Measurements from ENCODE around the gene MFAP2. TPM values are rescaled to one million over a fixed set of nuclear protein-coding genes. Genes with fewer than 3 reads are reported as not detected.
"Not testable (repeated sequence)": the region's sequence is repeated elsewhere in the genome, so short reads cannot be mapped to it uniquely, and the experiment has no call there.

The MFAP2 gene
- total RNA-seq, 1 experiment from 2014 or later, result 22.7 TPM

GRCh38 chr1:16966282-16966681 lies 14.1 kb downstream of the MFAP2 start:
- intact Hi-C loops (cut with micrococcal nuclease; ENCODE audit: unreplicated experiment), result no loop called here
- ChIA-PET POLR2A (no interaction called here), CTCF (no interaction called here)
- H3K4me3 ChIP-seq (ENCODE audit: low read depth, low read length), result no peak overlapping the region
- H3K27ac Mint-ChIP-seq (ENCODE audit: unreplicated experiment), result no peak overlapping the region
- no peaks in the 10 kb centered on the region for H3K4me1 ChIP-seq
- no peaks in the 10 kb centered on the region for H3K27me3 ChIP-seq (replicated peaks; ENCODE audit: control insufficient read depth, insufficient read depth, low read length)
- BruUV-seq (replicated peaks), result no TSS peak
- no peak overlapping the region for H3K4me3 Mint-ChIP-seq (ENCODE audit: unreplicated experiment)
- H3K4me1 Mint-ChIP-seq (ENCODE audit: low read depth, unreplicated experiment), result no peaks in the 10 kb centered on the region
- no peaks in the 10 kb centered on the region for H3K9me3 ChIP-seq
- DNase-seq, result no peak
- H3K36me3 Mint-ChIP-seq (ENCODE audit: insufficient read depth, unreplicated experiment), result no peaks in the 10 kb centered on the region
- H3K36me3 ChIP-seq (ENCODE audit: control insufficient read depth, insufficient read depth, low read length), result no peaks in the 10 kb centered on the region
- TF ChIP-seq, protein P1, sequence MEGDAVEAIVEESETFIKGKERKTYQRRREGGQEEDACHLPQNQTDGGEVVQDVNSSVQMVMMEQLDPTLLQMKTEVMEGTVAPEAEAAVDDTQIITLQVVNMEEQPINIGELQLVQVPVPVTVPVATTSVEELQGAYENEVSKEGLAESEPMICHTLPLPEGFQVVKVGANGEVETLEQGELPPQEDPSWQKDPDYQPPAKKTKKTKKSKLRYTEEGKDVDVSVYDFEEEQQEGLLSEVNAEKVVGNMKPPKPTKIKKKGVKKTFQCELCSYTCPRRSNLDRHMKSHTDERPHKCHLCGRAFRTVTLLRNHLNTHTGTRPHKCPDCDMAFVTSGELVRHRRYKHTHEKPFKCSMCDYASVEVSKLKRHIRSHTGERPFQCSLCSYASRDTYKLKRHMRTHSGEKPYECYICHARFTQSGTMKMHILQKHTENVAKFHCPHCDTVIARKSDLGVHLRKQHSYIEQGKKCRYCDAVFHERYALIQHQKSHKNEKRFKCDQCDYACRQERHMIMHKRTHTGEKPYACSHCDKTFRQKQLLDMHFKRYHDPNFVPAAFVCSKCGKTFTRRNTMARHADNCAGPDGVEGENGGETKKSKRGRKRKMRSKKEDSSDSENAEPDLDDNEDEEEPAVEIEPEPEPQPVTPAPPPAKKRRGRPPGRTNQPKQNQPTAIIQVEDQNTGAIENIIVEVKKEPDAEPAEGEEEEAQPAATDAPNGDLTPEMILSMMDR (IDR thresholded peaks at IDR 0.05; ENCODE audit: insufficient read depth in 1 of 2, low read depth in 1 of 2, low read length in 1 of 2, severe bottlenecking in 1 of 2, unreplicated experiment in 1 of 2), result no peak
- H3K27me3 Mint-ChIP-seq (ENCODE audit: insufficient read depth, unreplicated experiment), result no peaks in the 10 kb centered on the region
- no peaks in the 10 kb centered on the region for H3K9me3 Mint-ChIP-seq (ENCODE audit: unreplicated experiment)

GRCh38 chr1:16965486-16966067 lies 14.8 kb downstream of the MFAP2 start:
- H3K4me1 ChIP-seq, result no peaks in the 10 kb centered on the region
- H3K4me1 Mint-ChIP-seq (ENCODE audit: low read depth, unreplicated experiment), result no peaks in the 10 kb centered on the region
- H3K36me3 ChIP-seq (ENCODE audit: control insufficient read depth, insufficient read depth, low read length), result no peaks in the 10 kb centered on the region
- H3K27me3 ChIP-seq (replicated peaks; ENCODE audit: control insufficient read depth, insufficient read depth, low read length), result no peaks in the 10 kb centered on the region
- TF ChIP-seq, protein P1 (IDR thresholded peaks at IDR 0.05; ENCODE audit: insufficient read depth in 1 of 2, low read depth in 1 of 2, low read length in 1 of 2, severe bottlenecking in 1 of 2, unreplicated experiment in 1 of 2), result no peak
- no peak overlapping the region for H3K27ac Mint-ChIP-seq (ENCODE audit: unreplicated experiment)
- no TSS peak for BruUV-seq (replicated peaks)
- no peaks in the 10 kb centered on the region for H3K9me3 ChIP-seq
- H3K4me3 ChIP-seq (ENCODE audit: low read depth, low read length), result no peak overlapping the region
- POLR2A ChIA-PET, result no interaction called here
- CTCF ChIA-PET, result no interaction called here
- H3K27me3 Mint-ChIP-seq (ENCODE audit: insufficient read depth, unreplicated experiment), result no peaks in the 10 kb centered on the region
- intact Hi-C loops (cut with micrococcal nuclease; ENCODE audit: unreplicated experiment), result no loop called here
- DNase-seq, result no peak
- H3K4me3 Mint-ChIP-seq (ENCODE audit: unreplicated experiment), result no peak overlapping the region
- no peaks in the 10 kb centered on the region for H3K36me3 Mint-ChIP-seq (ENCODE audit: insufficient read depth, unreplicated experiment)
- H3K9me3 Mint-ChIP-seq (ENCODE audit: unreplicated experiment), result no peaks in the 10 kb centered on the region

DNA sequence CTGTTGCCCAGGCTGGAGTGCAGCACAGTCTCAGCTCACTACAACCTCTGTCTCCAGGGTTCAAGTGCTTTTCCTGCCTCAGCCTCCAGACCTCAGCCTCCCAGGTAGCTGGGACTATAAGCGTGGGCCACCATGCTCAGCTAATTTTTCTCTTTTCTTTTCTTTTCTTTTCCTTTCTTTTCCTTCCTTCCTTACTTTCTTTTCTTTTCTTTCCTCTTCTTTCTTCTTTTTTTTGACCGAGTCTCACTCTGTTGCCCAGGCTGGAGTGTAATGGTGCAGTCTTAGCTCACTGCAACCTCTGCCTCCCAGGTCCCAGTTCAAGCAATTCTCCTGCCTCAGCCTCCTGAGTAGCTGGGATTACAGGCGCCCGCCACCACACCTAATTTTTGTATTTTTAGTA lies 16.3 kb downstream of the MFAP2 start:
- H3K9me3 ChIP-seq; DNase-seq; BruUV-seq (replicated peaks); H3K4me3 Mint-ChIP-seq (ENCODE audit: unreplicated experiment); H3K9me3 Mint-ChIP-seq (ENCODE audit: unreplicated experiment); H3K4me1 ChIP-seq; H3K4me1 Mint-ChIP-seq (ENCODE audit: low read depth, unreplicated experiment); H3K4me3 ChIP-seq (ENCODE audit: low read depth, low read length); H3K27ac Mint-ChIP-seq (ENCODE audit: unreplicated experiment); POLR2A ChIA-PET; CTCF ChIA-PET; H3K27me3 ChIP-seq (replicated peaks; ENCODE audit: control insufficient read depth, insufficient read depth, low read length); H3K27me3 Mint-ChIP-seq (ENCODE audit: insufficient read depth, unreplicated experiment); H3K36me3 Mint-ChIP-seq (ENCODE audit: insufficient read depth, unreplicated experiment); H3K36me3 ChIP-seq (ENCODE audit: control insufficient read depth, insufficient read depth, low read length): not testable (repeated sequence)
- intact Hi-C loops (cut with micrococcal nuclease; ENCODE audit: unreplicated experiment), result loop anchor here (5.0 kb wide), 1 partner anchor 52 kb away; no protein-coding TSS in a partner anchor
